Measurements from ENCODE around the gene CNOT8. TPM values are rescaled to one million over a fixed set of nuclear protein-coding genes. Genes with fewer than 3 reads are reported as not detected.

The CNOT8 gene
- total RNA-seq, 1 experiment from 2014 or later, result 45.0 TPM

- intact Hi-C loops (cut with micrococcal nuclease), result no loop called here
- Histone ChIP-seq H3K27ac (ENCODE audit: low read depth, low read length) (no peak overlapping the region), H3K9me2 (ENCODE audit: insufficient read depth) (no peaks in the 10 kb centered on the region), H3K9me3 (ENCODE audit: control insufficient read depth in 1 of 2, insufficient read depth in 1 of 2, low read depth in 1 of 2, low read length in 2 of 2) (no peaks in the 10 kb centered on the region), H3K9ac (ENCODE audit: low read length) (no peak overlapping the region), H3K79me2 (ENCODE audit: insufficient read depth, low read length) (no peaks in the 10 kb centered on the region), H2AFZ (ENCODE audit: low read depth, low read length, poor library complexity, severe bottlenecking) (no peak overlapping the region), H3K4me2 (ENCODE audit: low read length) (no peak overlapping the region), H3K4me1 (ENCODE audit: control insufficient read depth in 1 of 2, insufficient read depth in 2 of 2, low read length in 2 of 2) (no peaks in the 10 kb centered on the region), H4K20me1 (ENCODE audit: insufficient read depth) (no peaks in the 10 kb centered on the region), H3K4me3 (replicated peaks in 1 of 2; ENCODE audit: low read depth in 1 of 2, low read length in 2 of 2) (no peak overlapping the region), H3K27me3 (ENCODE audit: insufficient read depth, low read length) (no peaks in the 10 kb centered on the region), H3K36me3 (ENCODE audit: control insufficient read depth in 1 of 2, insufficient read depth in 2 of 2, low read length in 2 of 2) (peaks cover 41 to 67% of the 10 kb centered on the region in 2 experiments)
- no peak for ATAC-seq
- ChIA-PET POLR2A (no interaction called here), RAD21 (ENCODE audit: low non-redundant PET in 1 of 2, low total read pairs in 2 of 2, uncharacterized antibody in 2 of 2, unreplicated experiment in 2 of 2) (interaction anchor here in 1 of 2 experiments (0.7 kb wide), 1 partner anchor 231 kb away, joined by 4 read pairs; no protein-coding TSS in a partner anchor), CTCF (no interaction called here)
- TF ChIP-seq POLR2AphosphoS5 (IDR thresholded peaks at IDR 0.05; ENCODE audit: low read depth, low read length) (no peak), JUND (IDR thresholded peaks at IDR 0.05) (no peak), FOSL1 (IDR thresholded peaks at IDR 0.05; ENCODE audit: low read depth) (no peak), CTCF (IDR thresholded peaks at IDR 0.05 in 2 of 3, conservative IDR thresholded peaks at IDR 0.05 in 1 of 3; ENCODE audit: borderline replicate concordance in 1 of 3, insufficient read depth in 1 of 3, low read depth in 2 of 3, low read length in 2 of 3) (no peak), MAX (IDR thresholded peaks at IDR 0.05) (no peak), POLR2A (IDR thresholded peaks at IDR 0.05; ENCODE audit: borderline replicate concordance, extremely low read depth, insufficient read depth, insufficient read length) (no peak), YY1 (IDR thresholded peaks at IDR 0.05; ENCODE audit: extremely low read depth, insufficient replicate concordance, low read depth, low read length) (no peak), EGR1 (IDR thresholded peaks at IDR 0.05; ENCODE audit: low read depth) (no peak), ZFX (IDR thresholded peaks at IDR 0.05) (no peak), REST (IDR thresholded peaks at IDR 0.05; ENCODE audit: low read depth) (no peak), CBX3 (IDR thresholded peaks at IDR 0.05; ENCODE audit: low read depth) (no peak), TCF7L2 (IDR thresholded peaks at IDR 0.05; ENCODE audit: borderline replicate concordance, extremely low read depth, insufficient read depth, insufficient read length) (no peak), ATF3 (IDR thresholded peaks at IDR 0.05) (no peak), RAD21 (IDR thresholded peaks at IDR 0.05; ENCODE audit: low read depth) (no peak), EZH2 (IDR thresholded peaks at IDR 0.05) (no peak), ZNF274 (IDR thresholded peaks at IDR 0.05; ENCODE audit: low read depth, low read length) (no peak), SP1 (IDR thresholded peaks at IDR 0.05; ENCODE audit: low read depth) (no peak), ZBTB33 (IDR thresholded peaks at IDR 0.05; ENCODE audit: extremely low read depth, insufficient replicate concordance, low read length) (no peak)
- no TSS peak for BruUV-seq (replicated peaks)
- DNase-seq (ENCODE audit: low read depth, low spot score), result no peak
These were observed 35.0 kb downstream of the CNOT8 start for GRCh38 chr5:154893381-154893780.
